Neural cell (in vitro differentiated cells): ENCODE results near the gene ZNF462.

Source experiments
- EP300 ChIP-seq: fragments of 450-650 bp; conservative IDR thresholded peaks from 2 replicates; pipeline ENCODE4 v1.6.1; 2014; ENCODE audit warnings: antibody characterized with exemption, mild to moderate bottlenecking, moderate library complexity; ENCODE audit not compliant: poor library complexity, severe bottlenecking
- EZH2 ChIP-seq: fragments of 200-600, 300-800 bp; shearing (Covaris generic), sonication (generic); IDR thresholded peaks from 2 replicates; pipeline ENCODE4 v1.6.1; 2014; ENCODE audit warnings: antibody characterized with exemption, low read length, borderline replicate concordance, mild to moderate bottlenecking; ENCODE audit not compliant: insufficient read depth, poor library complexity, severe bottlenecking
- MXI1 ChIP-seq: fragments of 450-650 bp; conservative IDR thresholded peaks from 2 replicates; pipeline ENCODE4 v1.6.1; 2014; ENCODE audit warnings: antibody characterized with exemption, mild to moderate bottlenecking; ENCODE audit not compliant: poor library complexity, severe bottlenecking
- POLR2AphosphoS5 ChIP-seq: IDR thresholded peaks from 2 replicates; pipeline ENCODE4 v1.6.1; 2012
- RAD21 ChIP-seq: fragments of 450-650 bp; conservative IDR thresholded peaks from 2 replicates; pipeline ENCODE4 v1.6.1; 2014; ENCODE audit warnings: antibody characterized with exemption, mild to moderate bottlenecking, moderate library complexity
- TF ChIP-seq, protein P1 (sequence below): fragments of 450-650 bp; IDR thresholded peaks from 2 replicates; pipeline ENCODE4 v1.5.1; 2014; ENCODE audit warnings: antibody characterized with exemption, mild to moderate bottlenecking, moderate library complexity; ENCODE audit not compliant: poor library complexity, severe bottlenecking

DNA sequence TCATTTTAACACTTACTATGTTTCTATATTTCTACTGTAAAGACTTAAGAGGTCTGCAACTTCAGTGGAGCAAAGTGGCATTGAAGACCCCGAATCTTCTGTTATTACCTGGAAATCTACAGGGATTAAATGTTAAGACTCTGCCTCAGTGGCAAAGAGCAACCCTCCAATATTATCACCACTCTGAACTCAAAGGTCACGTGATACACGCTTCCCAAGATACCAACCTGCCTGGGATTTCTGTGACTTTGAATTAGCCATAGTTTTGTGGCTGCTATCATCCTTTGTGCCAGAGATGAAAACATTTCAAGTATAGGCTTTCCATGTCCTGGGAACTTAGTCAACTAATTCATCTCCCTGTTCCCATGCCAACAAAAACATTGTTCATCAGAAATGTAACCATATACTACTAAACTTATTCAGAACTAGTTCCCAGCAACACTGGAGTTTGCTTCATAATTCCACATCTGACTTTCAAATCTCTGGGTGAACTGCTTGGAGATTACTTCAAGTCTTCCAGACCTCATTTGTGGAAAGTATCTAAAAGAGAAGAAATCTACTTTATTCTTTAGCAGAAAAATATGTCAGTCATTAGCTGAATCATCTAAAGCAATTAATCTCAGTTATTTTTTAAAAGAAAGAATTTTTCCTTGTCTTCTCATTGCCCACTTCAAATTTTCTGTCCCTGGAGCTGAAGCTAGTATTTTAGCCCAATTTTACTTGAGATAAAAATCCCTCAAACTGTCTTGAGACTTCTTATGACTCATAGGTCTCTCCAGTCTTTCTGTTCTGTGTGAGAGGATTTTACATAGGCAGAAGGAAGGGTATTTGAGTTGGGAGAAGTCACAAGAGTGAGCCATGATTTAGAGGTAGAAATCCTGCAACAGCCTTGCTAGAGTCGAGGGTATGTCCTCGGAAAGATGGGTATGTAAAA lies 83.0 kb downstream of the ZNF462 start:
- TF ChIP-seq, protein P1, sequence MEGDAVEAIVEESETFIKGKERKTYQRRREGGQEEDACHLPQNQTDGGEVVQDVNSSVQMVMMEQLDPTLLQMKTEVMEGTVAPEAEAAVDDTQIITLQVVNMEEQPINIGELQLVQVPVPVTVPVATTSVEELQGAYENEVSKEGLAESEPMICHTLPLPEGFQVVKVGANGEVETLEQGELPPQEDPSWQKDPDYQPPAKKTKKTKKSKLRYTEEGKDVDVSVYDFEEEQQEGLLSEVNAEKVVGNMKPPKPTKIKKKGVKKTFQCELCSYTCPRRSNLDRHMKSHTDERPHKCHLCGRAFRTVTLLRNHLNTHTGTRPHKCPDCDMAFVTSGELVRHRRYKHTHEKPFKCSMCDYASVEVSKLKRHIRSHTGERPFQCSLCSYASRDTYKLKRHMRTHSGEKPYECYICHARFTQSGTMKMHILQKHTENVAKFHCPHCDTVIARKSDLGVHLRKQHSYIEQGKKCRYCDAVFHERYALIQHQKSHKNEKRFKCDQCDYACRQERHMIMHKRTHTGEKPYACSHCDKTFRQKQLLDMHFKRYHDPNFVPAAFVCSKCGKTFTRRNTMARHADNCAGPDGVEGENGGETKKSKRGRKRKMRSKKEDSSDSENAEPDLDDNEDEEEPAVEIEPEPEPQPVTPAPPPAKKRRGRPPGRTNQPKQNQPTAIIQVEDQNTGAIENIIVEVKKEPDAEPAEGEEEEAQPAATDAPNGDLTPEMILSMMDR: no peak
- TF ChIP-seq EZH2 (no peak), RAD21 (no peak), EP300 (no peak), MXI1 (no peak), POLR2AphosphoS5 (no peak)
